Activated CD8-positive, alpha-beta memory T cell treated with anti-CD3 and anti-CD28 coated beads for 1 hour (primary cell): Measurements from ENCODE around the gene KIRREL1.
A peak's percentile ranks its signal among the peaks of the same experiment; 100 is the strongest.

Experiments
- DNase-seq, 2 donors: peaks; one replicate each; pipeline ENCODE4 v3.0.0-alpha.2; 2020; ENCODE audit warnings: low read depth in 1 of 2; ENCODE audit errors: extremely low read depth in 1 of 2

The KIRREL1 gene

DNA sequence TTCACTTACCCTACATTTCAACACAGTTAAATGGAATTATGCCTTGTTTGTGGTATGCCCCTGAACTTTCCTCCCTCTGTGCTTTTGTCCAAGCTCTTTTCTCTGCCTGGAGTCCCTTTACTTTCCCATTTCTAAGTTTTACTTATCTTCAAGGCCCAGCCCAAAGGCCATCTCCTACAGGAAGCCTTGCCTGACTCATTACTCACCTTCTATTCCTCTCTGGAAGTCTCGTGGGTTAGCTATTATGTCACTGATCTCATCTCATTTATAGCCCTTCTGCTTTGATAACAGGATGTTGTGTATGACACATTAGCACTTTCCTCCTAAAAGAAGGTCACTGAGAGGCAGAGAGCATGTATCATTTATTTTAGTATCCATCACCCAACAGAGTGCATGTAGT is 108.5 kb downstream of the KIRREL1 start:
- no peak for DNase-seq

DNA sequence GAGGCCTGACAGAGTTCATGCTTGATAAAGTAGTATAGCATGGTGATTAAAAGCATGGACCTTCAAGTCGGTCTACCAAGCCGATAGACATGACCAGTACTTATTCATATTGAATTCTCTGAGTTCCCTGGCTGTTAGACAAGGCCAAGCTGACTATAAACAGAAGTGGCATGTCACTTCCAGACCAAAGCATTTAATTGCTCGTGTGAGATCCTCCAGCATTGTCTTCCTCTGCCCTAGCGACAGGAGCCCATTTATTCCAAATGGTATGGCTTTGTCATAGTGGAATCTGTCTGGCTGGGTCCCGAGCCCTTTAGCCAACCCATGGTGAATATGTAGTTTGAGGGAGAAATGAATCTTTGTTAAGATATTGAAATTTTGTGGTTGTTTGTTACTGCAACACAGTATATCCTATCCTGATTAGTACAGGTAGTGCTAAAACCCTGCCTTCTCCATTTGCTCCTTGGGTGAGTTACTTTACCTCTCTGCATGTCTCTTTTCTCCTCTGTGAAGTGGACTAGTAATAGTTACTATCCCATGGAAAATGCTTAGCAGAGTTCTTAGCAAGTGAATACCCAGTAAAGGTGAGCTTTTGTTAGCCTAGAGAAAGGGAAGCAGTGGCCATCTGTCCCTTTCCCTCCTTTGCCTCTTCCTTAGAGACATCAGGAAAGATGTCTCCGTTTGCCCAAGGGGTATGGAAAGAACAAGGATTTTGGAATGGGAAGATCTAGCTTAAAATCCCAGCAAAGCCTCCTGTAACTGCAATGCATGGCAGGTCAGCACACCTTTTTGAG is 109.6 kb downstream of the KIRREL1 start:
- no peak for DNase-seq

DNA sequence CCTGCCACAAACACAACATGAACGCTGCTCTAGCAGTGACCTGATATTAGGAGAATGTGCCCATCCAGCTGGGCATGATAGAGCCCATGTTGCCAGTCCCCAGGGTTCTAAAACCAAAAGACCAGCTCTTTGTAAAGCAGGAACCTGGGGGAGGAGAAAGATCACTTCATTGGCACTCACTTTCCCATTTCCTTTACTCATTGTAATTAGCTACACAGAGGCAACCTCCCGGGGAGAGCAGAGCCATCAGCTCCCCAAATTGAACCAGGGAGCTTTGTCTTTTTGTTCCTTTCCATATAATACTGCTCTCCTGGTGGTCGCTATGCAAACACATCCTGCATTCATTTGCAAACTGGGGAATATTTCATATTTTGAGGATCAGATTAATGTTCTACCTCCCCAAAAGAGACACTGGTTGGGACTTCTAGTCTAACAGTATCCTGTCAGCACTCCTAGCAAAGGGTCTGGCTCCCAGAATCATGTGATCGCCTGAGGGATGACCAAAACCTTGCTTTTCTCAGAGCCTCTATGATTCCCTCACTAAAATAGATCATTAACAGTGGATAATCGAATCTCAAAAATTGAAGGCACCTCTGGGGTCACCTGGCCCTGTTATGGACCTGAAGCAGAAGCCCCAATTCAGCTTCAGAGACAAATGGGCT is 110.5 kb downstream of the KIRREL1 start:
- DNase-seq: no peak

DNA sequence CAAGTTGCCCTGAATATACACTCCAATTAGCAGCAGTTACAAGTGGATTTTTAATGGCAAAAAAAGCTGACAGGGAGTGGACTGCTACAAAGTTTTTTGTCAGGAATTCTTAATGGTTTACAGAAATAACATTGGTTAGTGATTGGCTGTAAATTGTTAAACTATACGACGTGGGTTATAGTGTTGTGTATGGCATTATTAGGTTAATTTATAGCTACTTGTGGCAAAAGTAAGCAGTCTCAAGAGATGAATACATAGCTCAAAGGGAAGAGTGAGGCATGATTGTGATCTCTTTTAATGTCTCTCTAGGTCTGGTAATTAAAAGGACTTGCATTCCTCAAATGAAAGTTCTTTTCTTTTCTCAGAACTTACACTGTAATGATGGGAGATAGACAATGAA is 111.4 kb downstream of the KIRREL1 start:
- no peak for DNase-seq

DNA sequence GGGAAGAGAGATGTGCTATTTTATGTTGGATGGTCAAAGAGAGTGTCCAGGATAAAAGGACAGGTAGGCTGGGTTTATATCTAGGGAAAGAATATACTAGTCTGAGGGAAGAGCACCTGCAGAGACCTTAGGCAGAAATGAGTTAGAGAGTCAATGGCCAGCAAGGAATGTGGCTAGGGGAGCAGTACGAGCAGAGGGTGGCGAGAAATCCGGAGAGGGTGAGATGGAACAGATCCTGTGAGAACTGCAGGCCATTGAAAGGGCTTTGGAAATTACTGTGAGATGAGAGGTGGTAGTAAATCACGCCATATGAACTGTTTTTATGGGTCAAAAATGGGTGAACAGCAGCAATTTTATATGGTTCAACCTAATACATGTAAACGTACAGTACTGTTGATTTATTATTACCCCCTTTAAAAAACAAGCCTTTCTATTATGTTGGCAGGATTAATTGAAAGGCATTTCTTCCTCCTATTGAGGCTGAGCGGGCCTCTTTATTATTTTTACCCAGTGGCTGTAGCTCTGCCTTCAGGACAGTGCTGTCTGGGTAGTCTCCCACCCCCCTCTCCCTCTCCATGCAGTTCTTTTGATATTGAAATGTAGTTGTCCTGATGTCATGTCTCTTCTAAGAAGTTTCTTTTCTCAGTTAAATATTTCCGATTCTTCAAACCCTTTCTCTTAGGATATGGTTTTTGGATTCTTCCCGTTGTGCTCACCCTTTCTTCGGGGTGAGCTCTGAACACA is 112.1 kb downstream of the KIRREL1 start:
- DNase-seq: no peak

DNA sequence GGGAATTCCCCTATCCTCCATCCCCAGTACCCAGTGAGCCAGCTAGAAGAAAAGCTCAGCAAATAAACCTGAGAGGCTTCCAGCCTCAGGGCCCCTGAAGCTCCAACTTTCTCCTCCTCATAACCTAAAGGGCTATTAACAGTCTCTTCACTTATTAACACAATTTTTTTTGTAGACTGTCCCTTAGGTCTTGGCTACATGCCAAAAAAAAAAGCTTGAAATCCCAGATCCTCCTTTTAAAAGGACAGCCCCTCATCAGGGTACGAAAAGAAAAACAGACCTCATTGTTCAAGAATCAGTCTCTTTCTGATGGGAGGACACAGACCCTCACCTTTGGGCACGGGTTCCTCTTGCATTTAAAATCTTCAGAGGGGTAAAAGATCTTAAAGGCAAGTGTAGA is 114.5 kb downstream of the KIRREL1 start:
- DNase-seq: no peak

DNA sequence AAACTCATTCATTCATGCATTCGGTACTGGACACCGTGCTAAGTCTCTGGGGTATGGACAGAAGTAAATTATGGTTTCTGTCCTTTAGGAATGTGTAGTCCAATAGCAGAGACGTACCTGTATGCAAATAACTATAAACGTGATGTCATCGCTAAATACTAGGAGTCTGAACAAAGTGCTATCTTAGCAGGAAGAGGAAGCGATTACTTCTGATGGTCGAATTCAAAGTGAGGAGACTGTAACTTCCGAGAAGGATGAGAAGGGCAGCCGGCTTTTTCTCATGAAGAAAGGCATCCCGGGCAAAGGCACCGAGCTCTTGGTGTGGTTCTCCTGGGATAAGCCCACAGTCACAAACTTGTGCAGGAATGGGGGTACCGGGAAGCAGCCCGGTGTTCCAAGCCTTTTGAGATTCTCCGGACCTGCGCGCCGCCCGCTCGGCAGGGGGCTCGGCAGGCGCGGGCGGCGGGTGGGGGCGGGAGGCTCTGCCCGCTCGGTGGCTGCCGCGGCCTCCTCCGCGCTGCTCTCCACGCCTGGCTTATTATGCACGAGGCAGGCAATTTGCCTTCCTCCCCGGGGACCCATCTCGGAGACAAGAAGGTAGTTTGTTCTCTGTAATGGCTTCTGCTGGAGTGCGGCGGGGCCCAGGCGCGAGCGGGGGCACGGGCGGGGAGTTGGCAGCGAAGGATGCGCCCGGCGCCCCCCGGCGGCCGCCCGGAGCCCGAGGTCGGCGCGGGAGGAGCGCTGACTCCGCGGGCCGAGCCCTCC is 119.7 kb downstream of the KIRREL1 start:
- no peak for DNase-seq

DNA sequence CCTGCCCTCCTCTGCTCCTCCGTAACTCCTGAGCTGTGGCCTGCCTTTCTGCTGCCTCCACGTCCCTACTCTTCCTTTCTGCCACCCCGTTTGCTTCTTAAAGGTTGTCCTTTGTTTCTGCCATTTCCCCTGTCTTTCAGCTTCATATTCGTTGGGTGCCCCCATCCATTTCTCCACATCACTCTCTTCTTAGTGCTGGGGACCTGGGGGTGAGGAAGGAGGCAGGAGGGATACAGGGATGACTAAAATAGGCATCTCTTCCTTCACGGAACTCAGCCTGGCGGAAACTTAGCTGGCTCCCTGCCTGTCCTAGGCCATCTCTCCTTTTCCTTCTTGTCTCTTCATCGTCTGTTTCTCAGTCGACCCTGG is 120.3 kb downstream of the KIRREL1 start:
- DNase-seq: no peak

DNA sequence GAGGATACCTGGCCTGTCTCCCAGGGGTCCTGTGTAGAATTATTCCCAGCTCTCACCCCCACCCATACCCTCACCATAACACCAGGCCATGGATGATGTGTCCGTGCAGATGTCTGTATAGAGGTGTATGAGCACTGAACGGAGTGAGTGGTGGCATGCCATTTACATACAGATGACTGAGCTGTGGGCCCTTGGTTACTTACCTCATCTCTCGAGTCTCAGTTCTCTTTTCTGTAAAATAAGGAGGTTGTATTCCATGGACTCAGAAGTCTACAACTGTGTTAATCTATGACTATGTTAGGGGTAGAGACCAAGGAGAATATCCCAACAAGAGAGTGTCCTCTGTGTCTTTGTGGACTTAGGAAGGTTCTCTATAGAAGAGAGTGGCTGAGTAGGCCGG is 121.7 kb downstream of the KIRREL1 start:
- DNase-seq: no peak

DNA sequence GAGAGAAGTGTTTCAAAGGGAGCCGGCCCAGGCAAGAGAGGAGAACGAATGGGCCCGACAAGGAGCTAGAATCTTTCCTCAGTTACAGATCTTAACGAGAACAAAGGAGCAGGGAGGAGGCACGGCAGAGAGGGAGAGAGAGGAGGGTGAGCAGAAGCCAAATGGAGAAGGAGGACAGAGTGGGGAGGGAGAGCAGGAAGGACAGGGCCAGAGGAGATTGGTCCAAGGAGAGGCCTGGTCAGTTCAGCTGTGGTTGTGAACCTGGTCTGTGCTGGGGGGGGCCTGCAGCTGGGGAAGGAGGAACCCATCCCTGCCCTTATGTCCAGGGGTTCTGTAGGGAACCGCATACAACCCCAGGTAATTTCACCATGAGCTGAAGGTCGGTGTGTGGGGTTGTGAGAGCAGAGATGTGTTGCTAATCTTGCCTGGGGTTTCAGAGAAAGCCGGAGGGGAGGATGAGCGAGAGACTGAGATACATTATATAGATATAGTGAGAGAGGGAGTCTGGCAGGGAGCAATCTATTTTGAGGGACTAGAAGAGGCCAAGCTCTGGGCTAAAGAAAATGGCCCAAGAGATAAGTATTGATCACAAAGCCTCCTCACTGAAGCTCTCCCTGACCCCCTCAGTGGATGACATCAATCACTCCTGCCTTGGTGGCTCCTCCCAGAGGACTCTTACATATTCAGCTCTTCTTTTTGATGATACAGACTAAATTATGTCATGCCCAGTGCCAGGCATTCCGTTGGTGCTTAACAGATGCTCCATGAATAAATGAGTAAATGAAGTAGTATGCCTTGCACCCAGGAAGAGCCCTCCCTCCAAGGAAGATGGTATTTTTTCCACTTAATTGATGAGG is 123.1 kb downstream of the KIRREL1 start:
- no peak for DNase-seq

DNA sequence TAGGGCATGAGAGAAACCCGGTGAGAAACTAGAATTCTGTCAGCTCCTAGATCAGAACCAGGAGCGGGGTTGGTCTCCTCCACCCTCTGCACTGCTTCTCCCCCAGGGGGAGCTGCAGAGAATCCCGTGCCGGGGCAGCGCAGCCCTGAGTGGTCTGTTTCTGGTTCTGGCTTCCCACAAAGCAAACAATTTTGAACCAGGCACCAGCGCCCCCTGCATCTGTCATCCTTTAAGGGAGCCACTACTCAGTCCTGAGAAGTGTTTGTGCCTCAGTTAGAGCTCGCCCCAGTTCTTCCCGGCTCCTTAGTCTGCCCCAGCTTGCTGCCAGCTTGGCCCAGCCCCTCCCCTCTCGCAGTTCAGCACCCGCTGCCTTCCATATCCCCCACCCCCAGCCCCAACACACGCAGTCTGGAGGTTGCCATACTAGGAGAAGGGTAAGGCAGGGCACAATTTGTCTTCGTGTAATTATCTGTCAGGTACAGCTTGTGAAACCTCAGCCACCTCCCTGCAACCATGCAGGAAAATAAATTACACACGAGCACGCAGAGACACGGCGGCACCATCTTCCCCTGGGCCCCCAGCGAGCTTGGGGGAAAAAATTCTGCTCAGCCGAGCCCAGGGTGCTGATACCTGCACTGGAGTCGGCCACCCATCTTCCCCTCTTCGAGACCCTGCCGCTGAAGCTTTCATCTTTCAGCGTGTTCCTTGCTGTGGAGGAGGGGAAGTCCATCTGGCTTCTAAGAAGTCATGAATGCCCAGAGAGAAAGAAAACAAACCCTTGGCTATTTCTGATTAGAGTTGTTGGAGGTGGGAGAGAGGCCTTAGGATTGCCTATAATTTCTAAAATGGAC is 124.6 kb downstream of the KIRREL1 start:
- DNase-seq: no peak

DNA sequence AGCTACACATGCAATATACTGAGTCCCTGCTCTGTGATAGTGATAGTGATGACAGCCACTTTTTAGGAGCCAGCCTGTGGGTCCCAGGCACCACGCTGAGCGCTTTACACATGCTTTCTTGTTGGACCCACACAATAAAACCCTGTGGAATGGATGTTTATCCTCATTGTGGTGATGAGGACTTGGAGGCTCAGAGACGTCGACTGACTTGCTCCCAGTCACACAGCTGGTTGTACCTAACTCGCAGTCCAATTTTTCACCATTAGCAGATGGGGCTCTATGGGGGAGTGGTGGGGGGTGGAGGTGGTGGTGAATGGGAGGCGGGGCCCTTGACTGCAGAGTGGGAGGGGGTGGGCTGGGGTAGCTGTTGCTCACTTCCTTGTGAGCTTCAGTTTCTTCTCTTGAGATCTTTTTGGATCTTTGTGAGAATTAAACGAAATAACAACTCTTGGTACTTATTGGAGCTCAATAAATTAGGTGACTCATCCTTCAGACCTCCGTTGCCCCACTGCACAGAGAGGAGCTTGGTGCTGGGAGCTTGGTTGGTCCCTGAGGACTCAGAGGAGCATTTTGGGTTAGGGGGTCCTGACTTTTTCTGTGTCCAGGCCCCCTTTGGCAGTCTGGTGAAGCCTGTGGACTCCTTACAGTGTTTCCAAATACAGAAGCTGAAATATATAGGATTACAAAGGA is 125.4 kb downstream of the KIRREL1 start:
- no peak for DNase-seq

DNA sequence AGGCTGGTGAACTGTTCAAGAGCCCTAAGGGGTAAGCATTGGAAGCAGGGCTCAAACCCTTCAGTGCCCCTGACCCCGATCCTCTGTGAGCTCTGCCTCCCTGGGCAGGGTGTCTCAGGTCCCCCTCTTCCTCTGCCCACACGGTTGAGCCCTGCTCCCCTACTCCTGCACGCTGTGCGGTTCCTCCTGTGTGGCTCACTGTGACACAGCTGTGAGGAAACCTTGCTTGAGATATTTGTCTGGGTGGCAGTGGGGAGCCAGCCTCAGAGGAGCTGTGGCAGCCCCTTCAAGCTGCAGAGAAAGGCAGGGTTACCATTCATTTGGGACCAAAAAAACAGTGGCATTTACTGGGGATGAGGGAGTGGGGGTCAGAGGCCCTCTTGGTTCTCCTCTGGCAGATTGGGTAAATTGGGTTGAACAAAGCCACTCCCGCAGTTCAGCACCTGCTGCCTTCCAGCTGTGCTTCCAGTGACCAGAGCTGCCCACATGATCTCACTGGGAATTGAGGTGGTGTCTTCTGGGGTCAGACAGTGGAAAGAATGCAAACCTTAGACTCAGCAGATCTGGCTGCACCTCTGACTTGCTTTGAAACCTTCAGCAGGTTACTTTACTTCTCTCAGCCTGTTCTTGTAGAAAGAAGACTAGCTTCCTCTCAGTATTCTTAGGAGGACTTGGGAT is 126.7 kb downstream of the KIRREL1 start:
- no peak for DNase-seq

DNA sequence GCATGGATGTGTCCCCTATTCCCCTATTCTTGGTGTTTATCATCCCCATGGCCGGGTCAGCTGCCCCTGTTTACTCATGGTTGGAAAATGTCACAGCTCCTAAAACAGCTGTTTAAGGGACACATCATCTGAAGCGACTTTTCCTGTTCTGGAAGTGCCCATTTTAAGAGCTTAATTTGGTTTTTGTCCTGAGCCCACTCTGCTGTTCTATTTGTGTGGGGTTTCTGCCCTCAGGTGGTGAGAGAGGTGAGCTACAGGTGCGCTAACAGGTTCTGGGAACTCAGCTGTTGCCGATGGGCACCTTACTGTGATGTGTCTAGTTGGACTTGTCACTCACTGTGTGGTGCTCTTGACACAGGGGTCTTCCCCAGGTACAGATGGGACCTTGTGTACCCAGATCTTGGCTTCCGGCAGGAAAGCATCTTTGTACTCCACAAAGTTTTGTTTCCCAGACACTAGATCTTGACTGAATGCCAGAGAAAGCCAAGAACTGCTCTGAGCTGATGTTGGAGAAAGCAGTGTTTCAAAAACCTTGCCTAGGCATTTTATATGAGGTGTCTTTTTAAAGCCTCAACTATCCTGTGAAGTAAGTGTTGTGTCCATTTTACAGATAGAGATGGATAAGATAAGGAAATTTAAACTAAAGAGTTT is 128.3 kb downstream of the KIRREL1 start:
- DNase-seq: no peak

DNA sequence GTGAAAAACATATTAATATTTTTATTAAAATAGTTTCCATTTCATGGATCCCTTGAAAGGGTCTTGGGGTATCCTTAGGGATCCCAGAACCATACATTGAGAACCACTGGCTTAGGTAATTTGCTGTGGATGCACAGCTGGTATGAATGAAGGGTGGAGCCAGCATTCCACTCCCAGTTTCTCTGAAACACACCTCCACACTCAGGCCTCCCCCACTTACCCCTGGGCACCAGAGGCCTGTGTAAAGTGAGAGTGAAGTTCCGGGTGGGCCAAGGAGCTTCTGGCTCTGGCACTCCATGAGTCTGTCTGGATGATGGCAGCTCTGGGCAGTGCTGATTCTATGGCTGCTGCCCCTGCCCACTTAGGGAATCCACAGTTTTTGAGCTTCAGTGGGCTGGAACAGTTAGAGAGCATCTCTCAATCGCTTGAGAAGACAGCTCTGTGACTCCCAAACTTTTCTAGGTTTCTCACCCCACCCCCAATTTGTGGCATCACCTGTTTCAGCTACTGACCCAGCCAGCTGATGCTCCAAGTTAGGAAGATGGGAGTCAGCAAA is 129.5 kb downstream of the KIRREL1 start:
- DNase-seq: no peak

DNA sequence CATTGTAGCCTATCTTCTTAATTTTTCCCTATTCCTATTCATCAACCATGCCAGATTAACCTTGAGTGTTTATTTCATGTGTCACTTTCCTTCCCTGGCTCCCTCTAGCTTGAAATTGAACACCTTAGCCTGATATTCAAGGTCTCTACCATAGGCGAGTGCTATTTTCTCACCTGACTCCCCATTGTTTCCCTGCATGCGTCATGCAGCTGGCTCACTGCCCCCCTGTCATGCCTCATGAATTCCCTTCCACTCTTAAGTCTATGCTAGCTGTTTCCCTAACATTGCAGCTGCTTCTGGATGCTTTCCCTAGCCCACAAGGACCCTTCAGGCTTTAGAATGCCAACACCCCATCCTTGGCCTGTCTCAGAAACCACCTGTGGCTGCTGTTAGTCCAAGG is 130.6 kb downstream of the KIRREL1 start:
- no peak for DNase-seq

DNA sequence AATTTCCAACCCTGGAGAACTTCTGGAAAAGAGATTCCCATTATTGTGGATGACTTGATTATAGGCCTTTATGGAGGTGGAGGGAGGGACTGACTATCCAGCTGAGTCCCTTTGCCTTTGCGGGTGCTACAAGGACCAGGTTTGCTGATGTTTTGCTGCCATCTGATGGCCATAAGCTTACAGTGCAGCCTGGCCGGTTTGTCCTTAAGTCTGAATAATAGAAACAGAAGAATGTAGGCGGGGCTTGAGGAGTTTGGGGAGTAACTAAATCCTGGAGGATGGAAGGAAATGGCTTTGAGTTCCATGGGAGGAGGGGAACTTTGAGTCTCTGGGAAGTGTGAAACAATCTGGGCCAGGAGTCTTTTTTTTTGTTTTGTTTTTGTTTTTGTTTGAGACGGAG is 131.6 kb downstream of the KIRREL1 start:
- peak; percentile 19 to 37 for DNase-seq
